ENCODE results near the gene LILRB5.
"Not testable (repeated sequence)": the region's sequence is repeated elsewhere in the genome, so short reads cannot be mapped to it uniquely, and the experiment has no call there.

DNA sequence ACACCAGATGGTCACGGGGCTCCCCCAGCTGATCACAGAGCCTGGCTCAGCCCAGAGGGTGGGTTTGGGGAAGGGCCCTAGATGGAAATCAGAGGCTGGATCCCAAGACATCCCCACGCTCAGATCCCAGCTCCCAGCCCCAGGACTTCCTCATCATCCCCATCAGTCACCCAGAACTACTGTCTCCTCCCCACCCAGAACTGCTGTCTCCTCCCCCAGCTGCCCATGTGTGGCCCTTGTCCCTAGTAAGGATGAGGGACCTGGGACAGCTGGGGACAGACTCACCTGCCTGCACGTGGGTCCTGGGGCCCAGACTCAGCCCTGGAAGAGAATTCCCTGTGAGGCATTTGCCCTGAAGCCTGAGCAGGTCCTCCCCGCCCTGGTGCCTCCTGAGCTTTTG lies 14.8 kb downstream of the LILRB5 start:
- not testable (repeated sequence) for TF ChIP-seq CTCF (IDR thresholded peaks at IDR 0.05); BCL3 (IDR thresholded peaks at IDR 0.05); CHD4 (IDR thresholded peaks at IDR 0.05; ENCODE audit: borderline replicate concordance); CHD2 (IDR thresholded peaks at IDR 0.05; ENCODE audit: low read length, partially characterized antibody)
- TF ChIP-seq, protein P1, sequence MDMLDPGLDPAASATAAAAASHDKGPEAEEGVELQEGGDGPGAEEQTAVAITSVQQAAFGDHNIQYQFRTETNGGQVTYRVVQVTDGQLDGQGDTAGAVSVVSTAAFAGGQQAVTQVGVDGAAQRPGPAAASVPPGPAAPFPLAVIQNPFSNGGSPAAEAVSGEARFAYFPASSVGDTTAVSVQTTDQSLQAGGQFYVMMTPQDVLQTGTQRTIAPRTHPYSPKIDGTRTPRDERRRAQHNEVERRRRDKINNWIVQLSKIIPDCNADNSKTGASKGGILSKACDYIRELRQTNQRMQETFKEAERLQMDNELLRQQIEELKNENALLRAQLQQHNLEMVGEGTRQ (IDR thresholded peaks at IDR 0.05) = not testable (repeated sequence)
